ENCODE results near the gene P2RY6. TPM values are rescaled to one million over a fixed set of nuclear protein-coding genes. Genes with fewer than 3 reads are reported as not detected.
A peak's percentile ranks its signal among the peaks of the same experiment; 100 is the strongest.

The P2RY6 gene
- total and polyA plus RNA-seq, 12 donors: 0.33 to 5.9 (median 3.9) TPM

DNA sequence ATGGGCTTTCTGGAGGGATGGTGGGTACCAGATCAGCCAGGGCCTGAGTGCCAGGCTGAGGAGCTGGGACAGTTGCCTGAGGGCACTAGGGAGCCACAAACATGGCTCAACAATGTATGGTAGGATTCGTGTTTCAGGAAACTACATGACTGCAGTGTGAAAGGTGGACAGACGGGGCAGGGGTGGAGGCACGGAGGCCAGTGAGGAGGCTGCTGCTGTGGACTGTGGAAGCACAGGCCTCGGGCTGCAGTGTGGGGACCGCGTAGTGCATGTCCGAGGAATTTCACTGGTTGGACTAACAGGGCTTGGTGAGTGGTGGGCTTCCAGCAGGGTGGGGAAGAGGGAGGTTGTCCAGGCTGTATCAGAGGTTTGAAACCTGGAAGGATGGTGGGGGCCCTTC is 46.3 kb upstream of the P2RY6 start:
- no peak overlapping the region for H3K4me3 ChIP-seq
- 94 to 96% (median 95%) methylated on average over 7 of the region's 7 CpGs for WGBS, 4 donors
- no peaks in the 10 kb centered on the region for H3K27me3 ChIP-seq
- DNase-seq: no peak
- TF ChIP-seq, protein P1, sequence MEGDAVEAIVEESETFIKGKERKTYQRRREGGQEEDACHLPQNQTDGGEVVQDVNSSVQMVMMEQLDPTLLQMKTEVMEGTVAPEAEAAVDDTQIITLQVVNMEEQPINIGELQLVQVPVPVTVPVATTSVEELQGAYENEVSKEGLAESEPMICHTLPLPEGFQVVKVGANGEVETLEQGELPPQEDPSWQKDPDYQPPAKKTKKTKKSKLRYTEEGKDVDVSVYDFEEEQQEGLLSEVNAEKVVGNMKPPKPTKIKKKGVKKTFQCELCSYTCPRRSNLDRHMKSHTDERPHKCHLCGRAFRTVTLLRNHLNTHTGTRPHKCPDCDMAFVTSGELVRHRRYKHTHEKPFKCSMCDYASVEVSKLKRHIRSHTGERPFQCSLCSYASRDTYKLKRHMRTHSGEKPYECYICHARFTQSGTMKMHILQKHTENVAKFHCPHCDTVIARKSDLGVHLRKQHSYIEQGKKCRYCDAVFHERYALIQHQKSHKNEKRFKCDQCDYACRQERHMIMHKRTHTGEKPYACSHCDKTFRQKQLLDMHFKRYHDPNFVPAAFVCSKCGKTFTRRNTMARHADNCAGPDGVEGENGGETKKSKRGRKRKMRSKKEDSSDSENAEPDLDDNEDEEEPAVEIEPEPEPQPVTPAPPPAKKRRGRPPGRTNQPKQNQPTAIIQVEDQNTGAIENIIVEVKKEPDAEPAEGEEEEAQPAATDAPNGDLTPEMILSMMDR (IDR thresholded peaks at IDR 0.05): no peak
- no peak for TF ChIP-seq POLR2A (IDR thresholded peaks at IDR 0.05)
- H3K36me3 ChIP-seq (replicated peaks in 1 of 2): no peaks in the 10 kb centered on the region
- no peaks in the 10 kb centered on the region for H3K9me3 ChIP-seq (replicated peaks in 1 of 3)
- no peaks in the 10 kb centered on the region for H3K4me1 ChIP-seq (replicated peaks in 1 of 2)
- intact Hi-C loops (cut with DNase I): no loop called here
- no peak overlapping the region for H3K27ac ChIP-seq

DNA sequence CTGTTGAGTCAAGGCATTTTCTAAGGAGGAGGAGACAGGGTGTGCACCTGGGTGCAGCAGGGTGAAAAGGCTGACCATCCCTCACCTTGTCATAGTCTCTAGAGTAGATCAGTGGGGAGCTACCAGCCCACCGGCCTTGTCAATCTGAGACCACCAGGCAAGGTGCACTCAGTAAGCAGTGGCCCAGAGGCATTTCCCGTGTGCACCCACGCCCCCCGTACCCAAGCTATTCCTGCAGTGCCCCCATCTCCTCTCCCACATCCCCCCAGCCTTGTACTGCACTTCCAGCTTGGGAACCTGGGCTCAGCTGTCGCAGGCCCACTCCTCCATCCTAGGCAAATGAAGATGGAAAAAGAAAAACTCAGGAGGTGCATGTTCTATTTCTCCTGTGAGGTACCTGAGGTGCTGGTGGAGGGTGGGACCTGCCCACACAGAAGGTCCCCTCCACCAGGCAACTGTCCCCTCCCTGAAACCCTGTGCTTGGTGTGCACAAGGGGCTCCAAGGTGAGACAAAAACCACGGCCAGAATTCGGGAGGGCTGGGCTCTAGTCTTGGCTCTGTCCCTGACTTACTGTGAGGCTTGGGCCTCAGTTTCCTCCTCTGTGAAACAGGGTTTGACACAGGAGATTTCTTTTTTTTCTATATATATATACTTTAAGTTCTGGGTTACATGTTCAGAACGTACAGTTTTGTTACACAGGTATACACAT is 45.7 kb upstream of the P2RY6 start:
- peak in 1 of 7 donors; percentile 3 for DNase-seq
- H3K27me3 ChIP-seq: no peaks in the 10 kb centered on the region
- TF ChIP-seq, protein P1 (IDR thresholded peaks at IDR 0.05): no peak
- TF ChIP-seq POLR2A (IDR thresholded peaks at IDR 0.05): no peak
- no peak overlapping the region for H3K4me3 ChIP-seq
- H3K4me1 ChIP-seq (replicated peaks in 1 of 2): no peaks in the 10 kb centered on the region
- no peak overlapping the region for H3K27ac ChIP-seq
- WGBS, 4 donors: 64 to 84% (median 73%) methylated on average over 6 to 8 of the region's 8 CpGs
- no peaks in the 10 kb centered on the region for H3K36me3 ChIP-seq (replicated peaks in 1 of 2)
- intact Hi-C loops (cut with DNase I): no loop called here
- no peaks in the 10 kb centered on the region for H3K9me3 ChIP-seq (replicated peaks in 1 of 3)

DNA sequence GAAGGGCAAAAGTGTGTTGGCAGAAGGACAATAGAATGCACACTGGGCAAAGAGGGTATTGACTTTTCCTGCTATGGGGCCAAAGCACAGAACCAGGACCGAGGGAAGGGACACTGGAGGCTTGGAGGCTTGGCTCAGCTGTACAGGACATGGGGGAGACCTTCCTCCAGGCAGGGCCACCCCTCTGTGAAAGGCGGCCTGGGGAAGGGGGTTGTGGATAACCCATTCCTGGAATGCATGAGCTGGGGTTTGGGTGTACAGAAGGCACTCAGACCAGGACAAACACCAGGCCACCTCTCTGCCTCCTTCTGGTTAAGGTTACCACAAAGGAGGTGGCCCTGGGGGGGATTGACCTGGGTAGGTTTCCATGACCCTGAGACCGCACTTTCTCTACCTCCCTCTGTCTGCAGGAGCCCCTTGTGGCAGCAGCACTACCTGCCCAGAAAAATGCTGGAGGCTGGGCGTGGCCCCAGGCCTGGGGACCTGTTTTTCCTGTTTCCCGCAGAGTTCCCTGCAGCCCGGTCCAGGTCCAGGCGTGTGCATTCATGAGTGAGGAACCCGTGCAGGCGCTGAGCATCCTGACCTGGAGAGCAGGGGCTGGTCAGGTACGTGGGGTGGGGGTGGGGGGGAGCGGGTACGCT is 44.4 kb upstream of the P2RY6 start:
- DNase-seq: peak in 3 of 7 donors; percentile 11
- no peaks in the 10 kb centered on the region for H3K36me3 ChIP-seq (replicated peaks in 1 of 2)
- 91 to 100% (median 93%) methylated on average over 2 to 12 of the region's 12 CpGs for WGBS, 4 donors
- no peaks in the 10 kb centered on the region for H3K27me3 ChIP-seq
- no peak overlapping the region for H3K4me3 ChIP-seq
- TF ChIP-seq POLR2A (IDR thresholded peaks at IDR 0.05): no peak
- TF ChIP-seq, protein P1 (IDR thresholded peaks at IDR 0.05): no peak
- H3K4me1 ChIP-seq (replicated peaks in 1 of 2): no peaks in the 10 kb centered on the region
- no peaks in the 10 kb centered on the region for H3K9me3 ChIP-seq (replicated peaks in 1 of 3)
- intact Hi-C loops (cut with DNase I): no loop called here
- no peak overlapping the region for H3K27ac ChIP-seq

DNA sequence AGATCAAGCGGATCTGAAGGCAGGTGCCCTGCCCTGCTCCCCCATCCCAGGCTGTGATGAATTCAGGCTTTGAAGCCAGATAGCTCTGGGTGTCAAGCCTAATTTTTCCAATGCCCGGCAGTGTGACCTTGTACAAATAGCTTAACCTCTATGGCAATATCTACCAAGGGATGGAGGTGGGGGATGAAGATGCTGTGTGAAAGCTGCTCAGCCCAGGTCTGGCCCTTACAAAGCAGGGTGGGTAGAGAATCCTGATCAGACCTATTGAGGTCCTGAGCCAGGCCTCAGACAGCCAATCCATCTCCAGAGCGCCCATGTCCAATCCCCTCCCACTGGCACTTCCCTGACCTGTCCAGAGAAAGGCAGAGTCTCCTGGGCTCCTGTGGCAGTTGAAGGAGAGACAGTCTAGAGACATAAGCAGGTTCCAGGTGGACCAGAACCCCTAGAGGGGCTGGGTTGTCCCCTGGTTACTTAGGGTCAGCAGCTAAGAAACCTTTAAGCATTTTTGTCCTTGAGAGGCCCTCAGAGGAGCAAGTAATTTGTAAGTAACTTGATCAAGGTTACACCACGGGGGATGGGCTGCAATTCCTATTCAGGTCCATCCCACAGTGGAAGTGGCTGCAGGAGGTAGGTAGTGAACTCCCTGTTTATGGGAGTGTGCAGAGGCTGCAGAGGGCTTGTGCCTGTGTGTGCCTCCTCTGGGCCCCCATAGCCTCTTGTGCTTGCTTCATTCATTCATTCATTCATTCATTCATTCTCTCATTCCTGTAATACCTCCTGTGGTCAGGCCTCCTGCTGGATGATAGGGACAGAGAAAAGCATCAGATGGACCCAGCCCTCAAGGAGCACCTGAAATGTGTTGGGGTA is 43.6 kb upstream of the P2RY6 start:
- H3K4me3 ChIP-seq: no peak overlapping the region
- no peaks in the 10 kb centered on the region for H3K9me3 ChIP-seq (replicated peaks in 1 of 3)
- 73 to 80% (median 76%) methylated on average over 2 to 4 of the region's 4 CpGs for WGBS, 4 donors
- intact Hi-C loops (cut with DNase I): no loop called here
- no peak for TF ChIP-seq POLR2A (IDR thresholded peaks at IDR 0.05)
- TF ChIP-seq, protein P1 (IDR thresholded peaks at IDR 0.05): no peak
- no peaks in the 10 kb centered on the region for H3K27me3 ChIP-seq
- no peaks in the 10 kb centered on the region for H3K4me1 ChIP-seq (replicated peaks in 1 of 2)
- H3K36me3 ChIP-seq (replicated peaks in 1 of 2): no peaks in the 10 kb centered on the region
- DNase-seq: peak in 3 of 7 donors; percentile 6 to 16 (median 6)
- H3K27ac ChIP-seq: no peak overlapping the region
